CD4-positive, alpha-beta T cell (primary cell): ENCODE results near the gene CLPSL1. TPM values are rescaled to one million over a fixed set of nuclear protein-coding genes. Genes with fewer than 3 reads are reported as not detected.

Experiments
- ATAC-seq: fragments of 200-7000 bp; cut with Tn5 transposase; one replicate; pipeline ENCODE4 v1.10.0; 2022; ENCODE audit warnings: mild to moderate bottlenecking; ENCODE audit not compliant: poor library complexity
- CTCF ChIA-PET: fragments of 350-600 bp; sonication (Branson Sonifier 250); formaldehyde crosslinking; loops from one replicate; lab custom pipeline; 2021; ENCODE audit warnings: antibody characterized with exemption, inconsistent platforms; lab: Charles Lee
- POLR2A ChIA-PET: fragments of 350-600 bp; sonication (Branson Sonifier 250); formaldehyde crosslinking; loops from one replicate; lab custom pipeline; 2021; ENCODE audit warnings: antibody characterized with exemption, inconsistent platforms; lab: Charles Lee
- DNase-seq, 14 experiments: peaks; one replicate each; pipeline ENCODE4 v3.0.0-alpha.2; 2013 to 2020; ENCODE audit warnings: mixed read lengths in 2 of 14
- H3K27ac ChIP-seq, 2 donors: one replicate each; pipeline versions ENCODE4 v1.5.1 to v1.7.0; 2013; ENCODE audit warnings: low read length in 2 of 2, low read depth in 1 of 2, mild to moderate bottlenecking in 1 of 2
- H3K27me3 ChIP-seq, 2 experiments: 1 replicate in 1 of 2; 2 replicates in 1 of 2; pipeline versions ENCODE4 v1.6.1 to v1.7.0; 2013; ENCODE audit warnings: low read length in 2 of 2, control low read depth in 1 of 2, mild to moderate bottlenecking in 1 of 2, moderate library complexity in 1 of 2; ENCODE audit not compliant: insufficient read depth in 2 of 2, control insufficient read depth in 1 of 2
- H3K36me3 ChIP-seq: one replicate; pipeline ENCODE4 v1.6.1; 2013; ENCODE audit warnings: low read length, control low read depth; ENCODE audit not compliant: insufficient read depth
- H3K4me1 ChIP-seq: one replicate; pipeline ENCODE4 v1.6.1; 2013; ENCODE audit warnings: low read length, control low read depth; ENCODE audit not compliant: insufficient read depth
- H3K4me3 ChIP-seq: one replicate; pipeline ENCODE4 v1.5.1; 2013; ENCODE audit warnings: mild to moderate bottlenecking, low read length, moderate library complexity
- H3K9me3 ChIP-seq, 2 experiments: 1 replicate in 1 of 2; 2 replicates in 1 of 2; pipeline versions ENCODE4 v1.6.1 to v1.7.0; 2013; ENCODE audit warnings: low read length in 2 of 2, mild to moderate bottlenecking in 2 of 2, control low read depth in 1 of 2, moderate library complexity in 1 of 2; ENCODE audit not compliant: control insufficient read depth in 1 of 2, insufficient read depth in 1 of 2
- H3K27ac Mint-ChIP-seq: one replicate; pipeline ENCODE4 v1.8.0; 2020; ENCODE audit warnings: mixed read lengths
- H3K27me3 Mint-ChIP-seq: one replicate; pipeline ENCODE4 v1.8.0; 2021; ENCODE audit warnings: mixed read lengths
- H3K36me3 Mint-ChIP-seq: one replicate; pipeline ENCODE4 v1.8.0; 2021; ENCODE audit warnings: low read depth, mixed read lengths
- H3K4me1 Mint-ChIP-seq: one replicate; pipeline ENCODE4 v1.8.0; 2021; ENCODE audit warnings: low read depth, mixed read lengths
- H3K4me3 Mint-ChIP-seq: one replicate; pipeline ENCODE4 v1.8.0; 2020; ENCODE audit warnings: mild to moderate bottlenecking, mixed read lengths
- H3K9me3 Mint-ChIP-seq: one replicate; pipeline ENCODE4 v1.8.0; 2020; ENCODE audit warnings: mixed read lengths
- CTCF ChIP-seq: fragments of 200-600 bp; IDR thresholded peaks from one replicate; pipeline ENCODE4 v1.8.0; 2022; ENCODE audit warnings: antibody characterized with exemption, mild to moderate bottlenecking
- intact Hi-C, 2 experiments: fragments of 100-400 bp; cut with DNase I in 1 of 2; cut with micrococcal nuclease in 1 of 2; formaldehyde crosslinking; loops; one replicate each; pipeline versions ENCODE4 v1.15.1 to v1.9.0; 2023 to 2025; cut with DNase I, micrococcal nuclease
- total RNA-seq, 174 experiments: library from RNA in 2 of 174; stranded (reverse) in 2 of 174; gene quantifications; one replicate each; pipeline ENCODE4 v1.2.3 and lab custom pipeline; 2021 to 2026

The CLPSL1 gene
- total RNA-seq, 2 experiments from 2014 or later: not detected

- DNase-seq: no peak
- CTCF ChIA-PET: no interaction called here
- Mint-ChIP-seq H3K4me1 (no peaks in the 10 kb centered on the region), H3K27ac (no peak overlapping the region), H3K27me3 (peaks cover 23% of the 10 kb centered on the region), H3K4me3 (no peak overlapping the region), H3K9me3 (no peaks in the 10 kb centered on the region), H3K36me3 (no peaks in the 10 kb centered on the region)
- Histone ChIP-seq H3K36me3 (no peaks in the 10 kb centered on the region), H3K4me1 (peaks cover 3% of the 10 kb centered on the region), H3K27ac (no peak overlapping the region), H3K9me3 (no peaks in the 10 kb centered on the region), H3K4me3 (no peak overlapping the region), H3K27me3 (peaks cover 0 to 5% of the 10 kb centered on the region in 2 experiments)
- POLR2A ChIA-PET: interaction anchor here (1.1 kb wide), 1 partner anchor 340 kb away, joined by 4 read pairs; no protein-coding TSS in a partner anchor
- no peak for TF ChIP-seq CTCF
- intact Hi-C loops: no loop called here
- no peak for ATAC-seq
Measured at GRCh38 chr6:35755278-35755924, 25.4 kb upstream of the CLPSL1 start.

GRCh38 chr6:35757456-35758123 lies 23.2 kb upstream of the CLPSL1 start:
- TF ChIP-seq CTCF: no peak
- peak in 1 of 14 experiments; percentile 9 for DNase-seq

GRCh38 chr6:35759426-35759825 lies 21.4 kb upstream of the CLPSL1 start:
- no peaks in the 10 kb centered on the region for H3K36me3 ChIP-seq
- peaks cover 10 to 29% of the 10 kb centered on the region in 2 experiments for H3K27me3 ChIP-seq
- CTCF ChIA-PET: no interaction called here
- peaks cover 3% of the 10 kb centered on the region for H3K4me1 ChIP-seq
- POLR2A ChIA-PET: no interaction called here
- peaks cover 11% of the 10 kb centered on the region for H3K4me1 Mint-ChIP-seq
- no peaks in the 10 kb centered on the region for H3K9me3 ChIP-seq
- H3K9me3 Mint-ChIP-seq: no peaks in the 10 kb centered on the region
- H3K27ac Mint-ChIP-seq: no peak overlapping the region
- DNase-seq (no peak), ATAC-seq (no peak)
- no peak for TF ChIP-seq CTCF
- intact Hi-C loops: no loop called here
- H3K36me3 Mint-ChIP-seq: no peaks in the 10 kb centered on the region
- H3K4me3 ChIP-seq: no peak overlapping the region
- H3K27ac ChIP-seq: no peak overlapping the region
- no peak overlapping the region for H3K4me3 Mint-ChIP-seq
- H3K27me3 Mint-ChIP-seq: peaks cover 58% of the 10 kb centered on the region

More at GRCh38 chr6:35757456-35758123, 23.2 kb upstream of the CLPSL1 start:
- ATAC-seq: no peak
- H3K36me3 ChIP-seq: no peaks in the 10 kb centered on the region
- H3K9me3 ChIP-seq: no peaks in the 10 kb centered on the region
- CTCF ChIA-PET: no interaction called here
- no peak overlapping the region for H3K4me3 ChIP-seq
- no peaks in the 10 kb centered on the region for H3K36me3 Mint-ChIP-seq
- H3K27me3 Mint-ChIP-seq: peaks cover 41% of the 10 kb centered on the region
- H3K27ac ChIP-seq: no peak overlapping the region
- no peaks in the 10 kb centered on the region for H3K9me3 Mint-ChIP-seq
- no peaks in the 10 kb centered on the region for H3K4me1 Mint-ChIP-seq
- POLR2A ChIA-PET: no interaction called here
- H3K4me3 Mint-ChIP-seq: no peak overlapping the region
- H3K4me1 ChIP-seq: peaks cover 3% of the 10 kb centered on the region
- peaks cover 5 to 14% of the 10 kb centered on the region in 2 experiments for H3K27me3 ChIP-seq
- intact Hi-C loops: no loop called here
- no peak overlapping the region for H3K27ac Mint-ChIP-seq
